HepG2 (cell line): ENCODE measurements around the gene PCED1B. TPM values are rescaled to one million over a fixed set of nuclear protein-coding genes. Genes with fewer than 3 reads are reported as not detected.
A peak's percentile ranks its signal among the peaks of the same experiment; 100 is the strongest.

Experiments
- HNRNPL ChIP-seq: fragments of 200-400 bp; formaldehyde crosslinking; IDR thresholded peaks from 2 replicates; pipeline ENCODE4 v1.6.1; 2017; ENCODE audit warnings: mild to moderate bottlenecking, low read depth, low read length
- LCORL ChIP-seq, 2 experiments: fragments of 450-650 bp in 1 of 2; sonication (generic) in 1 of 2; formaldehyde crosslinking in 1 of 2; IDR thresholded peaks; 2 replicates each; pipeline versions ENCODE4 v1.5.0 to v1.6.1; 2017 to 2020; ENCODE audit warnings: antibody characterized with exemption in 1 of 2, missing genetic modification reagents in 1 of 2
- SAFB2 ChIP-seq: sonication (generic); formaldehyde crosslinking; IDR thresholded peaks from 2 replicates; pipeline ENCODE4 v1.5.1; 2020; ENCODE audit warnings: missing genetic modification reagents, low read depth, mild to moderate bottlenecking, borderline replicate concordance
- ZNF33A ChIP-seq: sonication (generic); formaldehyde crosslinking; IDR thresholded peaks from 2 replicates; pipeline ENCODE4 v1.5.1; 2020; ENCODE audit warnings: missing genetic modification reagents, mild to moderate bottlenecking, moderate library complexity, borderline replicate concordance
- ZSCAN30 ChIP-seq: sonication (generic); formaldehyde crosslinking; IDR thresholded peaks from 2 replicates; pipeline ENCODE4 v1.5.0; 2020; ENCODE audit warnings: mild to moderate bottlenecking, missing genetic modification reagents
- polyA plus RNA-seq, 8 experiments: library from polyadenylated mRNA; depleted of rRNA in 3 of 8; stranded (reverse) in 7 of 8; unstranded in 1 of 8; fragments of >200 nt; fragmentation: Illumina TruSeq in 4 of 8; extraction: Trizol in 4 of 8; gene quantifications; 2 replicates each; pipeline versions ENCODE4 v1.2.1 to v1.2.3, GENCODE V29; 2011 to 2016; ENCODE audit warnings: low read depth in 4 of 8, missing spikeins in 1 of 8, mixed read lengths in 1 of 8; ENCODE audit not compliant: insufficient read depth in 1 of 8
- total RNA-seq, 5 experiments: library from RNA; depleted of rRNA; stranded (reverse); fragments of >200 nt; fragmentation: Illumina TruSeq; extraction: Trizol; gene quantifications; 2 replicates each; pipeline ENCODE4 v1.2.3, GENCODE V29; 2016; ENCODE audit warnings: low read depth in 1 of 5
- TF ChIP-seq, protein P1 (sequence below): sonication (generic); formaldehyde crosslinking; IDR thresholded peaks from 2 replicates; pipeline ENCODE4 v1.4.0; 2020; ENCODE audit warnings: mild to moderate bottlenecking, missing genetic modification reagents
- TF ChIP-seq, protein P2 (sequence below): sonication (generic); formaldehyde crosslinking; IDR thresholded peaks from 2 replicates; pipeline ENCODE4 v1.4.0; 2020; ENCODE audit warnings: missing genetic modification reagents, borderline replicate concordance
- TF ChIP-seq, protein P3 (sequence below): sonication (generic); formaldehyde crosslinking; IDR thresholded peaks from 2 replicates; pipeline ENCODE4 v1.5.1; 2020; ENCODE audit warnings: mild to moderate bottlenecking, missing genetic modification reagents, moderate library complexity
- TF ChIP-seq, protein P4 (sequence below): sonication (generic); formaldehyde crosslinking; IDR thresholded peaks from 2 replicates; pipeline ENCODE4 v1.4.0; 2020; ENCODE audit warnings: missing genetic modification reagents
- TF ChIP-seq, protein P5 (sequence below): sonication (generic); formaldehyde crosslinking; IDR thresholded peaks from 2 replicates; pipeline ENCODE4 v1.5.0; 2020; ENCODE audit warnings: mild to moderate bottlenecking, missing genetic modification reagents, borderline replicate concordance
- TF ChIP-seq, protein P6 (sequence below): sonication (generic); IDR thresholded peaks from 2 replicates; pipeline ENCODE4 v1.6.1; 2016; ENCODE audit warnings: low read depth, borderline replicate concordance

Gene PCED1B
- total and polyA plus RNA-seq, 2 of the 13 experiments (the other 11 are each of a cell fraction or from before 2014, with no cell fraction given), result 0.11 to 0.37 TPM

DNA sequence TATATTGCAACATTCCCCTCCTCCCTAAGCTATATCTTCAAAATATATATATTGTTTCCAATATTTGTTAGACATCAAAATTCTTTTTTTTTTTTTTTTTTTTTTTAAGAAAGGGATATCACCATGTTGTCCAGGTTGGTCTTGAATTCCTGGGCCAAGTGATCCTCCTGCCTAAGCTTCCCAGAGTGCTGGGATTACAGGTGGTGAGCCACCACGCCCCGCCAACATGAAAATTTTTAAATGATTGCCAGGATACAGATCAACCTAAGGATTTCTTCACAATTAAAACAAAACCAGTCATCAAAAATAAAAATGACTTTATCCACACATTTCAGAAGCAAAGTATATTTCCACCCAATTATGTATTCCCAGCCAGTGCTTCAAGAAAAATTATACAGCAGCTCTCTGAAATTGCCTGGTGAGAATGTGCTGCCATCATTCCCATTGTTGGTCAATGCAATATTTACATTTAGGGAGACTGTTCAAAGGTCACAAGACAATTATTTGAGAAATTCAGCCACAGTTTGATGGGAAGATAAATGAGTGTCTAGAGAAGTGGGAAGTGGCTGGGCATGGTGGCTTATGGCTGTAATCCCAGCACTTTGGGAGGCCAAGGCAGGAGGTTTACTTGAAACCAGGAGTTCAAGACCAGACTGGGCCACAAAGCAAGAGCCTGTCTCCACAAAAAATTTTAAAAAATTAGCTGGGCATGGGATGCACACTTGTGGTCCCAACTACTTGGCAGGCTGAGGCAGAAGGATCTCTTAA, 142.0 kb downstream of the PCED1B start (continued):
- TF ChIP-seq, protein P1, sequence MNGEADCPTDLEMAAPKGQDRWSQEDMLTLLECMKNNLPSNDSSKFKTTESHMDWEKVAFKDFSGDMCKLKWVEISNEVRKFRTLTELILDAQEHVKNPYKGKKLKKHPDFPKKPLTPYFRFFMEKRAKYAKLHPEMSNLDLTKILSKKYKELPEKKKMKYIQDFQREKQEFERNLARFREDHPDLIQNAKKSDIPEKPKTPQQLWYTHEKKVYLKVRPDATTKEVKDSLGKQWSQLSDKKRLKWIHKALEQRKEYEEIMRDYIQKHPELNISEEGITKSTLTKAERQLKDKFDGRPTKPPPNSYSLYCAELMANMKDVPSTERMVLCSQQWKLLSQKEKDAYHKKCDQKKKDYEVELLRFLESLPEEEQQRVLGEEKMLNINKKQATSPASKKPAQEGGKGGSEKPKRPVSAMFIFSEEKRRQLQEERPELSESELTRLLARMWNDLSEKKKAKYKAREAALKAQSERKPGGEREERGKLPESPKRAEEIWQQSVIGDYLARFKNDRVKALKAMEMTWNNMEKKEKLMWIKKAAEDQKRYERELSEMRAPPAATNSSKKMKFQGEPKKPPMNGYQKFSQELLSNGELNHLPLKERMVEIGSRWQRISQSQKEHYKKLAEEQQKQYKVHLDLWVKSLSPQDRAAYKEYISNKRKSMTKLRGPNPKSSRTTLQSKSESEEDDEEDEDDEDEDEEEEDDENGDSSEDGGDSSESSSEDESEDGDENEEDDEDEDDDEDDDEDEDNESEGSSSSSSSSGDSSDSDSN, result no peak
- TF ChIP-seq, protein P2, sequence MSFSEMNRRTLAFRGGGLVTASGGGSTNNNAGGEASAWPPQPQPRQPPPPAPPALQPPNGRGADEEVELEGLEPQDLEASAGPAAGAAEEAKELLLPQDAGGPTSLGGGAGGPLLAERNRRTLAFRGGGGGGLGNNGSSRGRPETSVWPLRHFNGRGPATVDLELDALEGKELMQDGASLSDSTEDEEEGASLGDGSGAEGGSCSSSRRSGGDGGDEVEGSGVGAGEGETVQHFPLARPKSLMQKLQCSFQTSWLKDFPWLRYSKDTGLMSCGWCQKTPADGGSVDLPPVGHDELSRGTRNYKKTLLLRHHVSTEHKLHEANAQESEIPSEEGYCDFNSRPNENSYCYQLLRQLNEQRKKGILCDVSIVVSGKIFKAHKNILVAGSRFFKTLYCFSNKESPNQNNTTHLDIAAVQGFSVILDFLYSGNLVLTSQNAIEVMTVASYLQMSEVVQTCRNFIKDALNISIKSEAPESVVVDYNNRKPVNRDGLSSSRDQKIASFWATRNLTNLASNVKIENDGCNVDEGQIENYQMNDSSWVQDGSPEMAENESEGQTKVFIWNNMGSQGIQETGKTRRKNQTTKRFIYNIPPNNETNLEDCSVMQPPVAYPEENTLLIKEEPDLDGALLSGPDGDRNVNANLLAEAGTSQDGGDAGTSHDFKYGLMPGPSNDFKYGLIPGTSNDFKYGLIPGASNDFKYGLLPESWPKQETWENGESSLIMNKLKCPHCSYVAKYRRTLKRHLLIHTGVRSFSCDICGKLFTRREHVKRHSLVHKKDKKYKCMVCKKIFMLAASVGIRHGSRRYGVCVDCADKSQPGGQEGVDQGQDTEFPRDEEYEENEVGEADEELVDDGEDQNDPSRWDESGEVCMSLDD, result no peak
- TF ChIP-seq, protein P3, sequence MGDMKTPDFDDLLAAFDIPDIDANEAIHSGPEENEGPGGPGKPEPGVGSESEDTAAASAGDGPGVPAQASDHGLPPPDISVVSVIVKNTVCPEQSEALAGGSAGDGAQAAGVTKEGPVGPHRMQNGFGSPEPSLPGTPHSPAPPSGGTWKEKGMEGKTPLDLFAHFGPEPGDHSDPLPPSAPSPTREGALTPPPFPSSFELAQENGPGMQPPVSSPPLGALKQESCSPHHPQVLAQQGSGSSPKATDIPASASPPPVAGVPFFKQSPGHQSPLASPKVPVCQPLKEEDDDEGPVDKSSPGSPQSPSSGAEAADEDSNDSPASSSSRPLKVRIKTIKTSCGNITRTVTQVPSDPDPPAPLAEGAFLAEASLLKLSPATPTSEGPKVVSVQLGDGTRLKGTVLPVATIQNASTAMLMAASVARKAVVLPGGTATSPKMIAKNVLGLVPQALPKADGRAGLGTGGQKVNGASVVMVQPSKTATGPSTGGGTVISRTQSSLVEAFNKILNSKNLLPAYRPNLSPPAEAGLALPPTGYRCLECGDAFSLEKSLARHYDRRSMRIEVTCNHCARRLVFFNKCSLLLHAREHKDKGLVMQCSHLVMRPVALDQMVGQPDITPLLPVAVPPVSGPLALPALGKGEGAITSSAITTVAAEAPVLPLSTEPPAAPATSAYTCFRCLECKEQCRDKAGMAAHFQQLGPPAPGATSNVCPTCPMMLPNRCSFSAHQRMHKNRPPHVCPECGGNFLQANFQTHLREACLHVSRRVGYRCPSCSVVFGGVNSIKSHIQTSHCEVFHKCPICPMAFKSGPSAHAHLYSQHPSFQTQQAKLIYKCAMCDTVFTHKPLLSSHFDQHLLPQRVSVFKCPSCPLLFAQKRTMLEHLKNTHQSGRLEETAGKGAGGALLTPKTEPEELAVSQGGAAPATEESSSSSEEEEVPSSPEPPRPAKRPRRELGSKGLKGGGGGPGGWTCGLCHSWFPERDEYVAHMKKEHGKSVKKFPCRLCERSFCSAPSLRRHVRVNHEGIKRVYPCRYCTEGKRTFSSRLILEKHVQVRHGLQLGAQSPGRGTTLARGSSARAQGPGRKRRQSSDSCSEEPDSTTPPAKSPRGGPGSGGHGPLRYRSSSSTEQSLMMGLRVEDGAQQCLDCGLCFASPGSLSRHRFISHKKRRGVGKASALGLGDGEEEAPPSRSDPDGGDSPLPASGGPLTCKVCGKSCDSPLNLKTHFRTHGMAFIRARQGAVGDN, result no peak
- no peak for TF ChIP-seq ZNF33A
- TF ChIP-seq ZSCAN30 (CRISPR knock-in tag), result no peak
- TF ChIP-seq SAFB2 (CRISPR knock-in tag), result no peak
- TF ChIP-seq, protein P4, sequence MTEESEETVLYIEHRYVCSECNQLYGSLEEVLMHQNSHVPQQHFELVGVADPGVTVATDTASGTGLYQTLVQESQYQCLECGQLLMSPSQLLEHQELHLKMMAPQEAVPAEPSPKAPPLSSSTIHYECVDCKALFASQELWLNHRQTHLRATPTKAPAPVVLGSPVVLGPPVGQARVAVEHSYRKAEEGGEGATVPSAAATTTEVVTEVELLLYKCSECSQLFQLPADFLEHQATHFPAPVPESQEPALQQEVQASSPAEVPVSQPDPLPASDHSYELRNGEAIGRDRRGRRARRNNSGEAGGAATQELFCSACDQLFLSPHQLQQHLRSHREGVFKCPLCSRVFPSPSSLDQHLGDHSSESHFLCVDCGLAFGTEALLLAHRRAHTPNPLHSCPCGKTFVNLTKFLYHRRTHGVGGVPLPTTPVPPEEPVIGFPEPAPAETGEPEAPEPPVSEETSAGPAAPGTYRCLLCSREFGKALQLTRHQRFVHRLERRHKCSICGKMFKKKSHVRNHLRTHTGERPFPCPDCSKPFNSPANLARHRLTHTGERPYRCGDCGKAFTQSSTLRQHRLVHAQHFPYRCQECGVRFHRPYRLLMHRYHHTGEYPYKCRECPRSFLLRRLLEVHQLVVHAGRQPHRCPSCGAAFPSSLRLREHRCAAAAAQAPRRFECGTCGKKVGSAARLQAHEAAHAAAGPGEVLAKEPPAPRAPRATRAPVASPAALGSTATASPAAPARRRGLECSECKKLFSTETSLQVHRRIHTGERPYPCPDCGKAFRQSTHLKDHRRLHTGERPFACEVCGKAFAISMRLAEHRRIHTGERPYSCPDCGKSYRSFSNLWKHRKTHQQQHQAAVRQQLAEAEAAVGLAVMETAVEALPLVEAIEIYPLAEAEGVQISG, result no peak
- no peak for TF ChIP-seq HNRNPL
- TF ChIP-seq, protein P5, sequence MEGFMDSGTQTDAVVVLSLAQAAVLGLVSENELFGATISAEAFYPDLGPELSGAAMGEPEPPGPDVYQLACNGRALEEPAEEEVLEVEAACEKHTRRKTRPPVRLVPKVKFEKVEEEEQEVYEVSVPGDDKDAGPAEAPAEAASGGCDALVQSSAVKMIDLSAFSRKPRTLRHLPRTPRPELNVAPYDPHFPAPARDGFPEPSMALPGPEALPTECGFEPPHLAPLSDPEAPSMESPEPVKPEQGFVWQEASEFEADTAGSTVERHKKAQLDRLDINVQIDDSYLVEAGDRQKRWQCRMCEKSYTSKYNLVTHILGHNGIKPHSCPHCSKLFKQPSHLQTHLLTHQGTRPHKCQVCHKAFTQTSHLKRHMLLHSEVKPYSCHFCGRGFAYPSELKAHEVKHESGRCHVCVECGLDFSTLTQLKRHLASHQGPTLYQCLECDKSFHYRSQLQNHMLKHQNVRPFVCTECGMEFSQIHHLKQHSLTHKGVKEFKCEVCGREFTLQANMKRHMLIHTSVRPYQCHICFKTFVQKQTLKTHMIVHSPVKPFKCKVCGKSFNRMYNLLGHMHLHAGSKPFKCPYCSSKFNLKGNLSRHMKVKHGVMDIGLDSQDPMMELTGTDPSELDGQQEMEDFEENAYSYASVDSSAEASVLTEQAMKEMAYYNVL (CRISPR knock-in tag), result no peak
- 0 out of 2 replicates have a peak, but pooled peaks have one; percentile 41 for TF ChIP-seq LCORL (IDR thresholded peaks at IDR 0.05)
- 0 out of 2 replicates have a peak, but pooled peaks have one; percentile 23 for TF ChIP-seq LCORL (CRISPR knock-in tag; IDR thresholded peaks at IDR 0.05)
- TF ChIP-seq, protein P6, sequence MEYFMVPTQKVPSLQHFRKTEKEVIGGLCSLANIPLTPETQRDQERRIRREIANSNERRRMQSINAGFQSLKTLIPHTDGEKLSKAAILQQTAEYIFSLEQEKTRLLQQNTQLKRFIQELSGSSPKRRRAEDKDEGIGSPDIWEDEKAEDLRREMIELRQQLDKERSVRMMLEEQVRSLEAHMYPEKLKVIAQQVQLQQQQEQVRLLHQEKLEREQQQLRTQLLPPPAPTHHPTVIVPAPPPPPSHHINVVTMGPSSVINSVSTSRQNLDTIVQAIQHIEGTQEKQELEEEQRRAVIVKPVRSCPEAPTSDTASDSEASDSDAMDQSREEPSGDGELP, result no peak
